GOT3 (cell line): ENCODE measurements around the gene CCDC167.
"Not testable (repeated sequence)": the region's sequence is repeated elsewhere in the genome, so short reads cannot be mapped to it uniquely, and the experiment has no call there.

Experiments
- DNase-seq: peaks from one replicate; lab custom pipeline; 2025; ENCODE audit warnings: mixed read lengths; lab: John Stamatoyannopoulos, UW

Gene CCDC167

GRCh38 chr6:37511201-37511600 is 11.5 kb upstream of the CCDC167 start:
- DNase-seq, result no peak

- no peak for DNase-seq
Observed at GRCh38 chr6:37507690-37508421, 8.2 kb upstream of the CCDC167 start.

GRCh38 chr6:37507077-37507476 is 7.4 kb upstream of the CCDC167 start:
- DNase-seq, result no peak

- no peak for DNase-seq
Observed at GRCh38 chr6:37506479-37506878, 6.8 kb upstream of the CCDC167 start.

- DNase-seq, result no peak
Observed at GRCh38 chr6:37504024-37504423, 4.3 kb upstream of the CCDC167 start.

DNA sequence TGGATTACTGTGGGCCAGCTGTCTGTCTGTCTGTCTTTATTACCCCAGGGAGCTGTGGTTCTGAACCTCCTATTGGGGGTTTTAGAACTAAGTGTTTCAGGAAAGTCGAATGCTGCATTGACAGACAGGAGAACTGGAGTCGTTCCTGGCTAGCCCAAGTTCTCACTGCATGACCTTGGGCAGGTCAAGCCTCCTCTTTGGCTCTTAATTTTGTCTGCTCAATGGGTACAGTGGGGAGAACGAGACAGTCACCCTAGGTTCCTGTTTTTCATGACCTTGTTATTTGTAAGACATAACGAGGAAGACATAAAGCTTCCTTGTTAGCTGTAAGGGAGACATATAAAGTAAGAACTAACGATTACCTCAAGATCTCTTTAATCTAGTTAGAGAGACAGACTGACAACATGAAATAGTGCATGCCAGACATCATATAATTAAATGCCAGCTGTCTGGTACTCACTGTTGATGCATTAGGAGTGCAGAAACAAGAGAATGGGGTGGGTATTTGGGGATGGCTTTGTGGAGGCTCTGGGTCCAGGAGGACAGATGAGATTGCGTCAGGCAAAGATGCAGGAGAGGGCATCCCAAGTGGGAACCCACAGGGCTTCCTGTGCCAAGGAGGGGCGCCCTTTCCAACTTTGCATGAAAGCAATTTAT is 3.7 kb upstream of the CCDC167 start:
- no peak for DNase-seq

- DNase-seq, result no peak
Observed at GRCh38 chr6:37502703-37503291, 3.1 kb upstream of the CCDC167 start.

DNA sequence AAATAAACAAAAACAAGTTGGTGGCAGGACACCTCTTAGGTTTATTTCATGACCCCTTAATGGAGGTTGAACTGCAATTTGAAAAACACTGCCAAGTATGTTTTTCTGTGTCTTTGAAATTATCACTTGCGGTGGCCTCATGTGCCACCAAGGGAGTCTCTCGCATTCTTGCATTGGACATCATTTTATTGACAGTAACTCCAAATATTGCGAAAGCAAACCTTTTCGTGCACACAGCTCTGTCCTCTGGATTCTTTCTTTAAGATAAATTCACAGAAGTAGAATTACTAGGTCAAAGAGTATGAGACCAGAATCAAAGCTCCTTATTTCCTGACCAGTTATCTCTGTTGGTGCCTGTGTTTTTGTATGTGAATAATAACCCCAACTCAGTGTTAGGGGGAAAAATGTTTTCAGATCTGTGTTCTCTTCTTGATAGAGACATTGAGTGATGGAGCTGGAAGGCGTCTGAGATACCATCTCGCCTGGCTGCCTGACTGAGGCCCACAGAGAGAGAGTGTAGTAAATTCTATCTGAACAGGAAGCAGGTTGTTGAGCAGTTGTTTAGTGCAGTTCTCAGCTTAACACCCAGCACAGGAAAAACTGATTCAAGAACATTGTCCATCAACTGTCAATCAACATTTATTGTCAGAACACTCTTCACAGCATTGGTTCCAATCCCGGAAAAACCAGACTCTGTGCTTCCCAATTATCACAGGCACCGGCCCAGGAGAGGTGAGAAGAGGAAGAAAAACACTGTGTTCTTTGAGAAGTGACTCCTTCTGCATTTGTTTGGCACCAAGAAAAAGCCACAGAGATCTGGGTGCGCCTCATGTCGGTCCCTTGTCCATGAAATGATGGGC is 2.2 kb upstream of the CCDC167 start:
- DNase-seq, result no peak

DNA sequence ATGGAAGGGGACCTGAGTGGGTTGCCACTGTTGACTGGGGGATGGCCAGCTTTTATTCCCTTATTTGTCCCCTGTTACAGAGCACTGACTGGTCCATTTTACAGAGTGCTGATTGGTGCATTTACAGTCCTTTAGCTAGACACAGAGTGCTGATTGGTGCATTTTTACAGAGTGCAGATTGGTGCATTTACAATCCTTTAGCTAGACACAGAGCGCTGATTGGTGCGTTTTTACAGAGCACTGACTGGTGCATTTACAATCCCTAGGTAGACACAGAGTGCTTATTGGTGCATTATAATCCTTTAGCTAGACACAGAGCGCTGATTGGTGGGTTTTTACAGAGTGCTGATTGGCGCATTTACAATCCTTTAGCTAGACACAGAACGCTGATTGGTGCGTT is 1.2 kb upstream of the CCDC167 start:
- DNase-seq, result not testable (repeated sequence)

GRCh38 chr6:37500294-37500608 is 558 bp upstream of the CCDC167 start:
- DNase-seq, result no peak

DNA sequence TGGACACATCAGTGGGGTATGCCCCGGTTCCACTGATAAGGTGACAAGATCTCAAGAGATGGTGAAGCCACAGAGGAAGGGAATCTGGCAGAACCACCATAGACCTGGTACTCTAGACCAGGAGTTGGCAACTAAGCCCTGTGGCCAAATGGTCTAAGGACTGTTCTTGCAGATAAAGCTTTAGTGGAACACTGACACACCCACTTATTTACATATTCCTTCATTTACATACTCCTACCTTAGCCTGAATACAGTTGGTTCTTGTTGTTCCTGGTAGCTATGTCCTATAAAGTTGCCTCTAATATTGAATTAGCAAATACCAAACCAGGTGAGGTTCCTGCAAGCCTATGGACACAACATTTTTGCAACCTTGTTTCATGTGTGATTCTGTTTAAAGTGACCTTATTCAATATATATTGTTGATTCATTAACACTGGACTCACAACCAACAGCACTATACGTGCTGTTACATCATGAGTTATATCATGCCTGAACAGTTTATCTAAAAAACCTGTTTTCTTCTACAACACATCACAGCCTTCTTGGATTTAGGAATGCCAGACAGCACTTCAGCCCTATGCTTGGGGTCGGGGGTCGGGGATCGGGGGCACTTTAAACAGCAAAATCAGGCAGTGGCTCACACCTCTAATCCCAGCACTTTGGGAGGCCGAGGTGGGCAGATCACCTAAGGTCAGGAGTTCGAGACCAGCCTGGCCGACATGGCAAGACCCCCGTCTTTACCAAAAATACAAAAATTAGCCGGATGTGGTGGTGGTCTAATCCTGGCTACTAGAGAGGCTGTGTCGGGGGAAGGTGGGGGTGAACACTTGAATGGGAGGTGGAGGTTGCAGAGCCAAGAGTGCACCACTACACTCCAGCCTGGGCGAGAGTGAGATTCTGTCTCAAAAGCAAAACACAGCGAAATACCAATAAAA is 2.5 kb downstream of the CCDC167 start:
- DNase-seq, result no peak

GRCh38 chr6:37495244-37495934 is 4.3 kb downstream of the CCDC167 start:
- DNase-seq, result no peak

DNA sequence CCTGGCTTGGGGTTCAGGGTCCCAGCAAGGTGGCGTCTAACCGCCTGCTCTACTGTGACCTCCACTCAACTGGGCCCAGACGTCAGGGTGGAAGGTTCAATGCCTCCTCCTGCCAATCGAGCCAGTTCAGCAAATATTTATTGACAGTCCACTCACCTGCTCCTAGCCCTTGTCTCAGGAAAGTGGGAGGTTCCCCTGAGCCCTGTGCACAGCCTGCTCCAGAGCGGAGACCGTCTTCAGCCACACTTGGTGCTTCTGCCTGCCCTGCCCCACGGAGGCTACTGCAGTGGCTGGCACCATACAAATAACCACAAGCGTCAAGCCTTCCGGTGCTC is 6.1 kb downstream of the CCDC167 start:
- no peak for DNase-seq

- no peak for DNase-seq
Observed at GRCh38 chr6:37492991-37493660, 6.6 kb downstream of the CCDC167 start.

- DNase-seq, result no peak
Observed at GRCh38 chr6:37492236-37492972, 7.3 kb downstream of the CCDC167 start.

GRCh38 chr6:37491830-37492208 is 7.9 kb downstream of the CCDC167 start:
- DNase-seq, result no peak

DNA sequence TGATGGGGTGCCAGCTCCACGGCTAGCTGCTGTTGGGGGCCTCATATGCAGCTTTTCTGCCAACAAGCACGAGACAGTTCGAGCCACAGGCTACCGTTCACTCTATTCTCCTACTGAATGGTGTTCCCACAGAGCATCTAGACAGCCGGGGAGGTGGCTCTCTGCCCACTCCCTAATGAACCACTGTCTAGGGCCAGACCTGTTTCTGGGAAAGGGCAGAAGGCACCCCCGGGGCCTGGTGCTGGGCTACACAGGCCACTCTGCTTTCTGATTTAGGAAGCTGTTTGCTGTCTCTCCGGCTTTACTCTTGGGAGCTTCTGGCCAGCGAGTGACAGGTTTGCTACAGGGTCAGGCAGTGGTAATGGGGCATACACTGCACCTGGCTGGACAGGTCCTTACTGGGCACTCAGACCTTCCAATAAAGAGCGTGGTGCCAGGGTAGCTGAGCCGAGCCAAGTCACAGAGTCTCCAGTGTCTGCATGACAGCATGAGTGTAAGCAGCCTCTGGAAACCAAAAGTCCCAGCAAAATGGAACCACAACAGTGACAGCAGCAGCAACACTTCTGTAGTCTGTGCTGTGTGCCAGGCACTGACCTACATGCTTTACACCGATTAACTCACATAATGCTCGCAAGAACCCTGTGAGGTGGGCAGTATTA is 8.4 kb downstream of the CCDC167 start:
- no peak for DNase-seq

- DNase-seq, result no peak
Observed at GRCh38 chr6:37490536-37491170, 9.0 kb downstream of the CCDC167 start.
